ENCODE measurements around the gene MAGEA9.
"Not testable (repeated sequence)": the region's sequence is repeated elsewhere in the genome, so short reads cannot be mapped to it uniquely, and the experiment has no call there.

The MAGEA9 gene

DNA sequence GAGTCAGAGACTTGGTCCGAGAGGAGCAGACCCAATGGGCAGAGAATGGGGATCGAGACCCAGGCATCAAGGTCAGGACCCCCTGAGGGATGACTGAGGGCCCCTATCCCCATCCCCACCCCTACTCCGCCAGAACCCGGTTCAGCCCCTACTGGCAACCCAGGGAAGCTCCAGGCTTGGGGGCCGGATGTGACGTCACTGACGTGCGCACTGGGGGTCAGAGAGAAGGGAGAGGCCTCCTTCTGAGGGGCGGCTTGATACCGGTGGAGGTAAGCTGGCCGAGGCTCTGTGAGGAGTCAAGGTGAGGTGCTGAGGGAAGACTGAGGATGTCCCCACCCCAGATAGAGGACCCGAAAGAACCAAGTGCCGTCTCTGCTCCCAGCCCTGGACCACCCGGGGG is at the start of gene MAGEA9:
MAGEA9 (plus strand) TSS at position 204 of the 400 bp plus-strand sequence. CDS start 4,281 bp downstream, outside the sequence.
- DNase-seq, result not testable (repeated sequence)

DNA sequence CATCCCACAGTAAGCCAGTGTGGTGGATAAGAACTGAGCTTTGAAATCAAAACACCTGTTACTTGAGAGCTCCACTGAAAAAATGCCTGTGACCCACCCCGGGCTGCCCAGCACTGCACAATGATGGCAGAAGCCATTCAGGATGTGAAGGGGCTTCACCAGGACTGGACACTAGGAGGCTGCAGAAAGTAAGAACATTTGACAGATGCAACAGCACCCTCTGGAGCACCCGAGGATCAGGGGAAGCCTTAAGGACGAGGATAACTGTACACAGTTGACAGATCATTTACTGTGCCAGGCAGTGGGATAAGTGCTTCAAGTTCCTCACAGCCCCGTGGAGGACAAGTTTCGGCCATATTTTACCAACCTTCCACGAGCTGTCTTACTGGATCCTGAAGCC is 39.5 kb upstream of the MAGEA9 start:
- DNase-seq, result not testable (repeated sequence)

- not testable (repeated sequence) for DNase-seq
Measured at GRCh38 chrX:149746390-149747007, 35.2 kb upstream of the MAGEA9 start.

- no peak for DNase-seq
Measured at GRCh38 chrX:149757206-149758067, 24.3 kb upstream of the MAGEA9 start.

DNA sequence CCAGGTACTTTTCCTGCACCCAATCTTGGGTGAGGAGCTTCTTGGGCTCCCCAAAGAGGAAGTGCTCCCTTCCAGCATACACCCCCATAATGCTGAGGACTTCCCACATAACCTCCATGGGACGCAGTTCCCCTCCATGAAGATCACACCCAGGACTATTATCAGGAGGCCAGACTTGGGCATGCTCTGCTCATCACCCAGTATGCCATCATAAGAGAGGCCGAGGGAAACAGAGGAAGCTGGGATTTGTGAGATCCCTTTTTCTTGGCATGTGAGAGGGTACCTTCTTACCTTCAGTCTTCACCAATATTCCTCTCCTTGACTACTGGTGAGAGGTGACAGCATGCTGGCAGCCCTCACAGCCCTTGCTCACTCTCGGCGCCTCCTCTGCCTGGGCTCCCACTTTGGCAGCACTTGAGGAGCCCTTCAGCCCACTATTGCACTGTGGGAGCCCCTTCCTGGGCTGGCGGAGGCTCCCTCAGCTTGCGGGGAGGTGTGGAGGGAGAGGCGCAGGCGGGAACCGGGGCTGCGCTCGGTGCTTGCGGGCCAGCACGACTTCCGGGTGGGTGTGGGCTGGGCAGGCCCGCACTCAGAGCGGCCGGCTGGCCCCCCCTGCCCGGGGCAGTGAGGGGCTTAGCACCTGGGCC is 23.5 kb upstream of the MAGEA9 start:
- no peak for DNase-seq

- DNase-seq, result not testable (repeated sequence)
Measured at GRCh38 chrX:149758715-149759078, 23.0 kb upstream of the MAGEA9 start.

DNA sequence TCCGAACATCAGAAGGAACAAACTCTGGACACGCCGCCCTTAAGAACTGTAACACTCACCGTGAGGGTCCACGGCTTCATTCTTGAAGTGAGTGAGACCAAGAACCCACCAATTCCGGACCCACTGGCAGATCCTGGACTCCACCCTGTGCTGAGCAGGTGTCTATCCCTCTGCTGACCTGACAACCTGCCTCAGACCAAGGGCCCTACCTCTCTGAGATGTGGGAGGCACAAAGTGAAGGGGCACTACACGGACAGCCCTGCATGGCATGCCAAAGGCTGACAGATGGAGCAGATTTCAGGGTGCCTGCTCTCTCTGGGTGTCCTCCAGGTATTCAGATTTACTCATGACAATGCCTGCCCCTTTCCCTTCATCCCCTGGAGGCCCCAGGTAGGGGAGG is 21.9 kb upstream of the MAGEA9 start:
- no peak for DNase-seq

GRCh38 chrX:149760965-149761364 is 20.8 kb upstream of the MAGEA9 start:
- DNase-seq, result no peak

DNA sequence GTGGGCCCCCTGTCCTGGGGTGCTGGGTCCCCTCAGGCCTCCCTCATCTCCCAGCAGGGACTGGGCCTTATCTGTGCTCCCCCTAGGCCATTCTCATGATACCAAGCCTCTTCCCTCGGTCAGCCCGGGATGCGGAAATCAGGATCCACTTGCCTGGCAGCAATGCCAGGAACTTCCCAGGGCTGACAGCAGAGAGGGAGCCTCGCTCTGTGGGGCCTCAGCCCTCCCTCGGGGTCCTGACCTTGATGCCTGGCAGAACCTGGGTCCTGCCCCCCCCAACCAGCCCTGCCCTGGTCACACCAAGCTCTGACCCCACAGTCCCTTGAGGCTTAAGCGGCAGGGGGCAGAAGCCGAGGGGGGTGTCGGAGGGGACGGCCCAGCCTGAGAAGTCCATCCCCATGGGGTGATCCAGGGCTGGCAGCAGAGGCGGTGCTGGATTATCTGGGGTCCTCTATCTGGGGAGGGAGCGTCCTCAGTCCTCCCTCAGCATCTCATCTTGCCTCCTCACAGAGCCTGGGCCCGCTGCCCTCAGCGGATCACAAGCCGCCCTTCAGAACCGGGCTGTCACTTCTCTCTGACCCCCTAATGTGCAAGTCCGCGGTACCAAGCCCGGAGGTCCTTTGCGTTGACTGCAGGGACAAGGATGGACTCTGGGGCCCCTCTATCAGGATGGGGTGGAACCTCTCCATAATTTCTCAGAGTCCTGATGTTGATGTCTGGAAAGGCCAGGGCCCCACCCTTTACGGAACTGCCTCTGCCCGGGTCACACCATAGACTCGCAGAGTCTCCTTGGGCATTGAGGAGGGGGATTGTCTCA is 19.7 kb upstream of the MAGEA9 start:
- not testable (repeated sequence) for DNase-seq

GRCh38 chrX:149762696-149763614 is 18.8 kb upstream of the MAGEA9 start:
- DNase-seq, result no peak

DNA sequence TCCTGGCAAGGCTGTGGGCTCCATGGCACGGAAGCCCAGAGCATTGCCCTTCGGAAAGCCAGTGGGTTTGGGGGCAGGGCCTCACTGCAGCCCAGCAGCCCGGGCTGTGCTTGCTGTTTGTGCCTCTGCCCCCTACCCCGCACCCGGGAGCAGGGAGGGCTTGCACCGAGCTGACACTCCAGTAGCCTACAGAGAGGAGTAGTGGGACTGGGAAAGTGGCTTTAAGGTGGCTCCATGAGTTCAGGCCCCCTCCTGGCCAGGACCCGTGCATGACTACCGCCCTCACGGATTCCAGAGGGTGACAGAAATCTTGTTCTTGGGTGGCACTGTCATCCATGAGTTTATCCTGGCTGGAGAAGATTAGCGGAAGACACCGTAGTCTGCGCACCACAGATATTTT is 11.4 kb upstream of the MAGEA9 start:
- not testable (repeated sequence) for DNase-seq

DNA sequence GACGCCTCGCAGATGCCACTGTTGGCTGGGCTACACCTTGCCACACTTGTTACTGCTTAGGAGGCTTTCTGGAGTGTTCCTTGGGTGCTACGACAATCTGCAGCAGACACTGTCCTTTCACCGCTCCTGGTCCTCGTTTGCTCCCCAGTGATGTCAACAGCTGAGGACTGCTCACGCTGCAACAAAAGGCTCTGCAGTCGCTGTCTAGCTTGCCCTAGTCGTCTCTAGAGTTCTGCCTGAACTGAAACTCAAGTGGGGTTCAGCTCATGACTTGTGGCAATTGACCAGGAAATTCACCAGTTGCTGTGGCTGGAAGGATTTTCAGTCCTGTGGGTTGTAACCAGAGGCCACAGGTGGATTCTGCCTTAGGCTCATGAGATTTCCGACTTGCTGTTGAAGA is 8.7 kb upstream of the MAGEA9 start:
- not testable (repeated sequence) for DNase-seq

- DNase-seq, result not testable (repeated sequence)
Measured at GRCh38 chrX:149773768-149774167, 8.0 kb upstream of the MAGEA9 start, which contains the start of gene HSFX1. Gene HSFX1, plus strand, starts transcription at chrX:149774068. Its CDS starts 614 bp downstream, at chrX:149774682.

DNA sequence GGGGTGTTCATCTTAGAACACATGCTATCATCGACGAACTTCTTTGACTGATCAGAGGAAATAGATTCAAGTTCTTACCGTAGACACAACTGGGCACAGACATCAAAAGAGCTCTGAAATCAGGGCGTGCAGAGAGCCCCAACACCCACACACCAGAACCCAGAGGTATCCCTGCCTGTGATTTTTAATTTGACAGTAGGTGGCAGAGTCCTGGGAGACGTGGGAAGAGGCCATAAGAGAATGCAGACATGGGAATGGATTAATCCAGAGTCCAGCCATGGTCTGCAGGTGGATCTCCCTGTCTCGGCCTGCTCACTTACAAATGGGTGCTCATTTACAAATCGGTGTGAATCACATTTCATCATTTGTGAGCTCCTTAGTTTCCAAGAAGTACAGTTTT is 3.7 kb upstream of the MAGEA9 start:
- not testable (repeated sequence) for DNase-seq

- DNase-seq, result not testable (repeated sequence)
Measured at GRCh38 chrX:149795531-149795930, 13.8 kb downstream of the MAGEA9 start.

GRCh38 chrX:149799095-149799714 is 17.5 kb downstream of the MAGEA9 start:
- DNase-seq, result no peak

- no peak for DNase-seq
Measured at GRCh38 chrX:149799938-149800337, 18.2 kb downstream of the MAGEA9 start.

GRCh38 chrX:149803458-149804062 is 21.8 kb downstream of the MAGEA9 start:
- no peak for DNase-seq

- no peak for DNase-seq
Measured at GRCh38 chrX:149804102-149804501, 22.4 kb downstream of the MAGEA9 start.

GRCh38 chrX:149807747-149808458 is 26.2 kb downstream of the MAGEA9 start:
- no peak for DNase-seq
